Kidney epithelial cell (primary cell): ENCODE measurements around the gene SNX3. TPM values are rescaled to one million over a fixed set of nuclear protein-coding genes. Genes with fewer than 3 reads are reported as not detected.
A peak's percentile ranks its signal among the peaks of the same experiment; 100 is the strongest.
"Not testable (repeated sequence)": the region's sequence is repeated elsewhere in the genome, so short reads cannot be mapped to it uniquely, and the experiment has no call there.

Source experiments
- DNase-seq: peaks from one replicate; pipeline ENCODE4 v3.0.0-alpha.2; 2010; ENCODE audit warnings: low read depth
- H3K27me3 ChIP-seq: 2 replicates; pipeline ENCODE4 v1.6.0; 2011; ENCODE audit warnings: low read length; ENCODE audit not compliant: control insufficient read depth, insufficient read depth
- H3K36me3 ChIP-seq: 2 replicates; pipeline ENCODE4 v1.5.1; 2011; ENCODE audit warnings: low read length; ENCODE audit not compliant: control insufficient read depth, insufficient read depth
- H3K4me3 ChIP-seq: 2 replicates; pipeline ENCODE4 v1.5.1; 2011; ENCODE audit warnings: low read depth, mild to moderate bottlenecking, control low read depth, low read length
- CTCF ChIP-seq: IDR thresholded peaks from 2 replicates; pipeline ENCODE4 v1.5.1; 2011; ENCODE audit warnings: mild to moderate bottlenecking, moderate library complexity, low read length, control low read depth, inconsistent platforms; ENCODE audit not compliant: insufficient read depth, poor library complexity, severe bottlenecking
- total RNA-seq: library from RNA; depleted of rRNA; stranded (reverse); fragments of >200 nt; gene quantifications from 2 replicates; pipeline ENCODE4 v1.2.3, GENCODE V29; 2015

The SNX3 gene
- total RNA-seq, 1 donor from 2014 or later, result 130 TPM

GRCh38 chr6:108253241-108253640, 7.6 kb downstream of the SNX3 start:
- H3K4me3 ChIP-seq, result no peak overlapping the region
- H3K36me3 ChIP-seq, result no peaks in the 10 kb centered on the region
- no peak for TF ChIP-seq CTCF
- no peak for DNase-seq
- no peaks in the 10 kb centered on the region for H3K27me3 ChIP-seq

GRCh38 chr6:108252055-108252454, 8.8 kb downstream of the SNX3 start:
- Histone ChIP-seq H3K4me3 (no peak overlapping the region), H3K27me3 (no peaks in the 10 kb centered on the region), H3K36me3 (no peaks in the 10 kb centered on the region)
- no peak for DNase-seq
- no peak for TF ChIP-seq CTCF

- Histone ChIP-seq H3K4me3 (no peak overlapping the region), H3K36me3 (no peaks in the 10 kb centered on the region), H3K27me3 (no peaks in the 10 kb centered on the region)
- no peak for DNase-seq
- no peak for TF ChIP-seq CTCF
Measured at GRCh38 chr6:108251252-108251651, 9.6 kb downstream of the SNX3 start.

GRCh38 chr6:108250240-108250866, 10.5 kb downstream of the SNX3 start:
- H3K36me3 ChIP-seq, result no peaks in the 10 kb centered on the region
- H3K27me3 ChIP-seq, result no peaks in the 10 kb centered on the region
- no peak overlapping the region for H3K4me3 ChIP-seq
- no peak for DNase-seq
- TF ChIP-seq CTCF, result peak; percentile 14

- Histone ChIP-seq H3K4me3 (no peak overlapping the region), H3K36me3 (no peaks in the 10 kb centered on the region), H3K27me3 (no peaks in the 10 kb centered on the region)
- no peak for TF ChIP-seq CTCF
- no peak for DNase-seq
Measured at GRCh38 chr6:108247965-108248536, 12.8 kb downstream of the SNX3 start.

GRCh38 chr6:108245095-108245494, 15.7 kb downstream of the SNX3 start:
- not testable (repeated sequence) for H3K4me3 ChIP-seq, H3K36me3 ChIP-seq, H3K27me3 ChIP-seq, DNase-seq
